Body of pancreas (tissue), 4 donors: Measurements from ENCODE around the gene CCSER1.

Experiments
- POLR2A ChIP-seq, 3 donors: fragments of 450-650 bp; IDR thresholded peaks; one replicate each; pipeline ENCODE4 v1.6.1; 2016; ENCODE audit warnings: antibody characterized with exemption in 3 of 3, mild to moderate bottlenecking in 2 of 3
- TF ChIP-seq, protein P1 (sequence below), 7 experiments: fragments of 450-650 bp in 4 of 7; fragments of 200-600 bp in 3 of 7; sonication (generic) in 3 of 7; IDR thresholded peaks; one replicate each; pipeline ENCODE4 v1.5.1; 2016 to 2019; ENCODE audit warnings: antibody characterized with exemption in 7 of 7

- TF ChIP-seq, protein P1, sequence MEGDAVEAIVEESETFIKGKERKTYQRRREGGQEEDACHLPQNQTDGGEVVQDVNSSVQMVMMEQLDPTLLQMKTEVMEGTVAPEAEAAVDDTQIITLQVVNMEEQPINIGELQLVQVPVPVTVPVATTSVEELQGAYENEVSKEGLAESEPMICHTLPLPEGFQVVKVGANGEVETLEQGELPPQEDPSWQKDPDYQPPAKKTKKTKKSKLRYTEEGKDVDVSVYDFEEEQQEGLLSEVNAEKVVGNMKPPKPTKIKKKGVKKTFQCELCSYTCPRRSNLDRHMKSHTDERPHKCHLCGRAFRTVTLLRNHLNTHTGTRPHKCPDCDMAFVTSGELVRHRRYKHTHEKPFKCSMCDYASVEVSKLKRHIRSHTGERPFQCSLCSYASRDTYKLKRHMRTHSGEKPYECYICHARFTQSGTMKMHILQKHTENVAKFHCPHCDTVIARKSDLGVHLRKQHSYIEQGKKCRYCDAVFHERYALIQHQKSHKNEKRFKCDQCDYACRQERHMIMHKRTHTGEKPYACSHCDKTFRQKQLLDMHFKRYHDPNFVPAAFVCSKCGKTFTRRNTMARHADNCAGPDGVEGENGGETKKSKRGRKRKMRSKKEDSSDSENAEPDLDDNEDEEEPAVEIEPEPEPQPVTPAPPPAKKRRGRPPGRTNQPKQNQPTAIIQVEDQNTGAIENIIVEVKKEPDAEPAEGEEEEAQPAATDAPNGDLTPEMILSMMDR (IDR thresholded peaks at IDR 0.05) = no peak
- TF ChIP-seq POLR2A (IDR thresholded peaks at IDR 0.05) = no peak
These were observed 330.6 kb downstream of the CCSER1 start for GRCh38 chr4:90457817-90458216.
